IPS-18c (cell line): ENCODE data around the gene BCAS1.

Source experiments
- H3K4me3 ChIP-seq: 2 replicates; pipeline ENCODE4 v1.7.0; 2013; ENCODE audit warnings: low read depth, mild to moderate bottlenecking, low read length, moderate library complexity; ENCODE audit not compliant: insufficient read depth
- H3K9me3 ChIP-seq: one replicate; pipeline ENCODE4 v1.6.1; 2013; ENCODE audit warnings: mild to moderate bottlenecking, low read length, moderate library complexity; ENCODE audit not compliant: control insufficient read depth, insufficient read depth

The BCAS1 gene

DNA sequence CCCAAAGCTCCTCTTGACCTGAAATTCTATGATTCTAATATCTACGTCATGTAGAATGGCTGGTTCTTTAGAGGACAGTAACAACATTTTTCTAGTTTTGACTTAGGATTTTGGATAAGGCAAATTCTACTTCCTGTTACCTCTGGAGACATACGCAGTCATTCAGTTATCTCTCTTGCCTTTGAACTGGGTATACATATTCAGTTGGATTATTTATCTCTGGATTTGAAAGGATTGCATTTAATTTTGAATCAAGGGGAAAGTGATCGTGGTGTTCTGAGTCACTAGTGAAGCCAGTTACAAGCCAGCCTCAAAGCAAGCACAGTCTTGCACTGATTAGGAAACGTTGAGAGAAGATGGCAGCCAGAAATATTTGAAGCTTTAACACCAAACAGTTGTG, 35.3 kb upstream of the BCAS1 start:
- no peak overlapping the region for H3K4me3 ChIP-seq
- no peaks in the 10 kb centered on the region for H3K9me3 ChIP-seq

DNA sequence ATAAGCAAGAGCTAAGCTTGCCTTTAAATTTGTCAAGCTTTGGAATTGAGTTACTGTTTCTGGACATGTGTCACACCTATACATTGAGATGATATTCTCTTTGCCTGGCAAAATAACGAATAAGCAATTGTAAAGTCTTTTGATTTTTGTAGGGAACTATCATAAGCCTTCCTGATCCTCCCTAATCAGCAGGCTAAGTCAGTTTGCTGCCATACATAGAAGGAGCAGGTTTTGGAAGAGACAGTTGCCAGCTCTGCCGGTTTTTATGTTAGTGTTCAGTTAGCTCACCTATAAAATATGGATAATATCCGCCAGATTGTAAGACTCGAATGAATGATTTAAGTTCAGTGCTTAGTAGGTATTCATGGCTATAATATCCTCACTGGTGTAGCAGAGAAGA, 34.4 kb upstream of the BCAS1 start:
- H3K9me3 ChIP-seq = no peaks in the 10 kb centered on the region
- H3K4me3 ChIP-seq = no peak overlapping the region

DNA sequence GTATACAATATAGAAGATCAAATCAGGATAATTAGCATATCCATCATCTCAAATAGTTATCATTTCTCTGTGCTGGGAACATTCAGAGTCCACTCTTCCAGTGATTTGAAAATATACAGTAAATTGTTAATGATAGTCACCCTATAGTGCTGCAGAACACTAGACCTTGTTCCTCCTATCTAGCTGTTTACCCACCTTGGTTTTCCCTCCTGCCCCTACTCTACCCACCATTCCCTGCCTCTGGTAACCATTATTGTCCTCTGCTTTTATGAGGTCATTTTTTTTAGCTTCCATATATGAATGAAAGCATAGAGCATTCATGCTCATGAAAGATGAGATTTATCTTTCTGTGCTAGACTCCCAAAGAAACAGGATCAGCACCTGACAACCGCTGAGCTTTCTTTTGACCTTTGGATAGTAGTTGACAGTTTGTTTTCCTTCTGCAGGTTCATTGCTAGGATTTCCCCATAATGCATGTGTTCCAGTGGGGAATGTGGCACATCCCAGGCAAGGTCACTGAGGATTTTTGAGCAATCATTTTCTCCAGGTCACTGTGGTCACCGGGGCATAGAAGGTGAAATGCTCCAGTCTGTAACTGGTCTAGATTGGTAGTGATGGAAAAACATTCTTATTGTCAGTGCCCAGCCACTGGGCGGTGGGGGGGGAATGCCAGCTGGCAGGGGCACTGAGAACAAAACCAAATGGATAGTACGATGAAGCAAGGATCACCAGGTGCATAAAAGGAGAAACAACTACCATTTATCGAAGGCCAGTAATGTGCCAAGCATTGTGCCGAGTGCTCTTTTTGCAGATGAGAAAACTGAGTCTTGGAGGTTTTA, 33.6 kb upstream of the BCAS1 start:
- Histone ChIP-seq H3K4me3 (no peak overlapping the region), H3K9me3 (no peaks in the 10 kb centered on the region)

DNA sequence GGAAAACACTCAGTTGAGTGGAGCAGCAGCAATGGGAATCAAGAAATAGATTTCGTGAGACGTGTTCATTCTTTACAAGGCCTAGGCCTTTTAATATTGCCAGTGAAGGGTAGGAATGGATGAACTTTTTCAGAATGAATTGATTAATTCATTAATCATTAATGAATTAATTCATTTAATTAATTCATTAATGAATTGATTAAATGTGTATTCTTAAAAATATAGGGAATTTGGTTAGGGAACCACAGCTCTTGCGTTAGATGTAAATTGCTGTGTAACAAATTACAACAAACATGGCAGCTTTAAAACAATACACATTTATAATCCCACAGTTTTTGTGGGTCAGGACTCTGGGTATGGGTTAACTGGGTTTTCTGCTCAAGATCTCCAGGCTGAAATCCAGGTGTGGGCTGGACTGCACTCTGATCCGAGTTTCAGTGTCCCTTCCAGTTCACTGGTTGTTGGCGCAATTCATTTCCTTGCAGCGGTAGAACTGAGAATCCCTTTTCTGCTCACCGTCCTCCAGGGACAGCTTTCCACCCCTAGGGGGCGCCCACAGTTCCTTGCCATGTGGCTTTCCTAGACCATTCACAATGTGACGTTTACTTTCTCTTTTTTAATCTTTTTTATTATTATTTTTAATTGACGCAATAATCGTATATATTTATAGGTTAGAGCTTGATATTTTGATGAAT, 32.8 kb upstream of the BCAS1 start:
- Histone ChIP-seq H3K4me3 (no peak overlapping the region), H3K9me3 (no peaks in the 10 kb centered on the region)

DNA sequence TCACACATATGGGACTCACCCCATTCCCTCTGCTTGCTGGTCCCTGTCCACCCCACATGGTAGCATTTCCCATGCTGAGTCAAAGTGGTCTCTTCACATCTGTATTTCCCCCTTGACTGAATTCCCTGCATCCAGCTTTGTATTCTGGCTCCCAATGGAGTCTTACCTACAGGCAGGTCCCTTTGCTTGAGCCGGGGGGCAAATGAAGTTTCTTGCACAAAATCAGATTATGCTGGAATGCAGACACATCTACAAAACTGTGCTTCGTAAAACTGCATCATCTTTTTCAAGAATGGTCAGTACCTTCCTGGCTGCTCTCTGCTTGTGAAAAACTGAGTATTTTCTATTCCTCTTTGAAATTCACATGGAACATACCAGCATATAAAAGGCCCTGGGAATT, 32.1 kb upstream of the BCAS1 start:
- Histone ChIP-seq H3K4me3 (no peak overlapping the region), H3K9me3 (no peaks in the 10 kb centered on the region)

DNA sequence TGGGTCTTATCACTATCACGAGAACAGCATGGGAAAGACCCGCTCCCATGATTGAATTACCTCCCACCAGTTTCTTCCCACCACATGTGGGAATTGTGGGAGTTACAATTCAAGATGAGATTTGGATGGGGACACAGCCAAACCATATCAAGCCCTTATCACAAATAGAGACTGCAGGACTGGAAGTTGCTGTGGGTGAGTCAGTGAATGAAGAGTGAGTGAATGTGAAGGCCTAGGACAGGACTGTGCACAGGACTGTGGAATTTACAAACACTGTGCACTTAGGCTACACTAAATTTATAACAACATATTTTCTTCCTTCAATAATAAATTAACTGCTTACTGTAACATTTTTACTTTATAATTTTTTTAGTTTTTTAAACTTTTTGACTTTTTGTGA, 30.2 kb upstream of the BCAS1 start:
- H3K9me3 ChIP-seq = no peaks in the 10 kb centered on the region
- no peak overlapping the region for H3K4me3 ChIP-seq

DNA sequence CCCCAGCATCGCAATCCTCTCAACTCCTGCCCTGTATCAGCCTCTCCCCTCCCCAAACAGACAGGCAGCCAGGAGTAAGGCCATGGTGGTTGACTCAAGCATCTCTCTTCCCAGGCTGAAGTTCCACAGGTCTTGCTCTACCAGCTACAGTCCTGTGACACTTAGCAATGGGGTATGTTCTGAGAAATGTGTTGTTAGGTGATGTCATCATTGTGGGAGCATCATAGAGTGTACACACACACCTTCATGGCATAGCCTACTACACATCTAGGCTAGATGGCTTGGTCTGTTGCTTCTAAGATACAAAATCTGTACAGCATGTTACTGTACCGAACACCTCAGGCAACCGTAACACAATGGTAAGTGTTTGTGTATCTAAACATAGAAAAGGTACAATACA, 29.5 kb upstream of the BCAS1 start:
- H3K9me3 ChIP-seq = no peaks in the 10 kb centered on the region
- H3K4me3 ChIP-seq = no peak overlapping the region

DNA sequence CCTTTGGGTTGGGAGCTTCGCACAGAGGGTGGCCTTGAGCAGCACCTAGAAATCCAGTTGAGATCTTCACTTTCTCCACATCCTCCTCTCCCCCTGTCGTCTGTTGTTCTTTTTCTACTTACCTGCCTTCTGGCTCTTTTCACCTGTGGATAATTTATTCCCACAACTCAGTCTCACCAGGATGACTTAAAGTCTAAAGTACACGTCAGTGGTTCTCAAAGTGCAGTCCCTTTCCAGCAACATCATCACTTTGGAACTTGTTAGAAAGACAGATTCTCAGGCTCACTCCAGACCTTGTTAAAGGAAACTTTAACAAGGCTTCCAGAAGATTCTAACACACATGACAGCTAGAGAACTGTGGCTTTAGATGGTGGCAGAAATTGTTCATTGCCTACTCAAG, 27.7 kb upstream of the BCAS1 start:
- Histone ChIP-seq H3K4me3 (no peak overlapping the region), H3K9me3 (no peaks in the 10 kb centered on the region)

DNA sequence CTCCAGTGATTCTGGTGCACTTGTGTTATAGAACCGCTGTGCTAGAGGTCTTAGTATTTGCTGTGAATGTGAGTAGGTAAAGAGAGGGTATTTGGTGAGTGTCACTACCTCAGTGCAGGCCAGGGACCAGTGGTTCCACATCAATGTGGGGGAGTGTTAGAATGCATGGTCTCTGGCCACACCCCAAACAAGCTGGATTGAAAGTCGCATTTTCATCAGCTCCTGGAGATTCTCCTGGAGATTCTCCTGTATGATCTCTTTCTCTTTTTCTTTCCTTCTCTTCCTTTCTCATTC, 26.8 kb upstream of the BCAS1 start:
- H3K4me3 ChIP-seq = no peak overlapping the region
- no peaks in the 10 kb centered on the region for H3K9me3 ChIP-seq

DNA sequence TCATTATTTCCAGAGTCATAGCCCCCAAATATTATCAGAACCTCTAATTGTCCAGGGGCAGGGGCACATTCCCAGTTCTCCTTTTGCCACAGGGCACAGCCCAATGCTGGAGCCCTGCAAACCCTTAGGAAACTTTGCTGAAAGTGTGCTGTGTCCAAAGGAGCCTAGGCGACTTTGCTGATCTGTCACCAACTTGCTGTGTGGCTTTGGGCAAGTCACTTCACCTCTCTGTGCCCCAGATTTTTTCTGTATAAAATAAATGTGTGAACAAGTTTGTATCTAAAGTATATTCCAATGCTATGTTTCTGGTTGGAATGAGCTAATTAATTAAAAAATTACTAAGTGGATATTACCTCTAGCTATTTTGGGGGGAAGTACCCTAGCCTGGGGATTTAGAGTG, 25.4 kb upstream of the BCAS1 start:
- Histone ChIP-seq H3K9me3 (no peaks in the 10 kb centered on the region), H3K4me3 (no peak overlapping the region)

DNA sequence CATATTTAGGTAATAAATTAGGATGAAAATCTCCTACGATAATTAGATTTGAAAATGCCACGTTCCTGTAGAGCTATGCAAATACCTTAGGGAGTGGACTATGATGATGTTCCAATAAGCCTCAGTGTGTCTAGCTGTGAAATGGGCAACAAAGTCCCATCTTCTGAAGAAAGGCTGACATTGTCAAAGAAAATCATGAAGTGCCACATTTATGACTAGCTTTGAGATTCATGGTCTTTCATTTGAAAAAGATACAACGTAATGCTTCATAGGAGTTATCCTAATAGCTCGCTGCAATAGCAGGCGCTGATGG, 23.8 kb upstream of the BCAS1 start:
- Histone ChIP-seq H3K9me3 (no peaks in the 10 kb centered on the region), H3K4me3 (no peak overlapping the region)

DNA sequence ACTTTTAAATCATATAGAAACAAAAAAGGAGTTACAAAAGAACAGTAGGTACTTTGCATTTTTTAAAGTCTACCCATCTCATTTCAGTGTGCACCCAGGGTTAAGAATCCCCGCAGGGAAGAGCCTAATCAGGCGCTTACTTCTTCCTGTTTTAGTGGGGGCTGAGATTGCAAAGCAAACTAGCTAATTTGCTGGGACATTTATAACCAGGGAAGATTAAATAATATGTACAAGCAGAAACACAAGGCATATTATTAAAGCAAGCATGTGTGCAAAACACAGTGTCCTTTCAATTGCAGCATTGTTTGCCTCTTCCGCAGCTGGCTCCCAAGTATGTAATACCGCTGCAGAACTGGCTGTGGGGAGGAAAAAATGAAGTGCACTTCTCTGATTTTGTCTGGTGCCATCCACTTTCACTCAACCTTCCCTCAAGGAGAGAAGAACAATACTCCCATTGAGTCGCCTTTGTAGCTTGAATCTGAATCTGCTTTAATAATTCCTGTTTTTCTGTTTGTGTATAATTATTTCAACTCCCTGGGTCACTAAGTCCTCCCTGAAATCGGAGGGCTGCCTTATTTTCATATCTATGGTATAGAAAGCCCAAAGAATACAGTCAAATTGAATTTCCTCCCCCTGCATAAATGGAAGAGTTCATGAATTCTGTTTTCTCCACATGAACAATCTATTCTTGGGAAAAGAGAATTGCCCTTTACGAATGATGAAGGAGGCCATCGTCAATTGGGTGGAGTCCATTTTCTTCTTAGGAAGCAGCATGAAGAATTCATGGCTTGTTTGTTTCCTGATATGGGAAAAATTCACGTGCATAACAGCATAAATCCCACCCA, 23.3 kb upstream of the BCAS1 start:
- no peak overlapping the region for H3K4me3 ChIP-seq
- H3K9me3 ChIP-seq = no peaks in the 10 kb centered on the region

DNA sequence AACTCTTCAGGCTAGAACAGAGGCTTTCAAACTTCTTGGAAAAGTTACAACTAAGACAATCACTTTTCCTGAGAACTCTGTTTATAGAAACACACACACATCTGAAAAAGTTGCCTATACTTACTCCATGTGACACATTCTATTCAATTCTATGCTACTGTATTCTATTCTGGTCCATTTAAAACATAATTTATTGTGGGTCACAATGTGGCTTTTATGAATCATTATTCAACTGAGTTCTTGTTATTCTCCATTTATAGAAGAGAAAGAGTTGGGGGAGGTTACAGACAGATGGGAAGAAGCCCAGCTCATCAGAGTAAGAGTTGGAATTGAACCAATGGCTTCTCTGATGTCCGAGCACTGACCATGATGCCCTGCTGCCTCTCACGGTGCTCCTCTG, 21.6 kb upstream of the BCAS1 start:
- no peak overlapping the region for H3K4me3 ChIP-seq
- no peaks in the 10 kb centered on the region for H3K9me3 ChIP-seq

DNA sequence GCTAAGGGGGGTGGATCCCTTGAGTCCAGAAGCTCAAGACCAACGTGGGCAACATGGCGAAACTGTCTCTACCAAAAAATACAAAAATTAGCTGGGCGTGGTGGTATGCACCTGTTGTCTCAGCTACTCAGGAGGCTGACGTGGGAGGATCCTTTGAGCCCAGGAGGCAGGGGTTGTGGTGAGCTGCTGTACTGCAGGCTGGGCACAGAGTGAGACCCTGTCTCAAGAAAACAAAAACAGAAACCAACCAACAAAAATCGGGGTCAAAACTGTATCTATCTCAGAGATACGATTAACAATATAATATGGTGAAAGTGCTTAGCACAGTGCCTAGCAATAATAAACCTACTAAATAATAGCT, 20.7 kb upstream of the BCAS1 start:
- H3K9me3 ChIP-seq = no peaks in the 10 kb centered on the region
- H3K4me3 ChIP-seq = no peak overlapping the region

DNA sequence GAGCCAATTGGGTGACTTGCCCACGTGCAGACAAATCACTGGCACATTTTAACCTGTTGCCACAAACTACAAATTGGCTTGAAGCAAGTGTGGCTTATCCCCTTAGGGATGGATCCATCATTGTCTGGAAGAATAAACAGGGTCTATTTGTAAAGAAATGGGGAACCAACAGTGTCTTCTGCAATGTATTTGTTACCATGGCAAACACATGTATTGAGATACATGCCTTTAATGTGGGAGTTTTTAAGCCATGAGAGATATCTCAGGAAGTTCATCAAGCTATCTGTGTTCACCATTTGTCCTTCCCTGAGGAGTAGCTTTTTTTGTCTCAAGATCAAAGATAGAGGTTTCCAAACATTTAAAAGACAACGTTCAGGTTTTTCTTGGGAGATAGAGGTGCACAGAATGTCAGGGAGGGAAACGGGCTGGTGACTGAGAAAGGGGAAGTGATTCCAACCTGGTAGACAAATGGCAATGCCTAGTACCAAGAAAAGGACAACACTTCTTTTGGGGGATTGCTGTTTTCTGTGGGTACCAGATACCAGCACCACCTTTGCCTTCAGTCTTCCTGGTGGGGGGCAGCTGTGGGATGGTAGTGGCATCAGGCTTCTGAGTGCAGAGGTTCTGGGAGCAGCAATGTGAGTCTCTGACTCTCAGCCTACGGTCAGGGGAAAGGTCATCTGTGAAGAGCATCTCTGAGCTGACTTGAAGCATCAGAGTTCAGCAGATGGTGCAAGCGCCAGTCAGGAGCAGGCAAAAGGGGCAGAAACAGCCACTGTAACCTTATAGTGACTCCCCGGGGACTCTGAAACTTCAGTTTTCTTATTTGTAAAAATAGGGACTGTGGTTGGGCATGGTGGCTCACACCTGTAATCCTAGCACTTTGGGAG, 20.1 kb upstream of the BCAS1 start:
- H3K4me3 ChIP-seq = no peak overlapping the region
- H3K9me3 ChIP-seq = no peaks in the 10 kb centered on the region

DNA sequence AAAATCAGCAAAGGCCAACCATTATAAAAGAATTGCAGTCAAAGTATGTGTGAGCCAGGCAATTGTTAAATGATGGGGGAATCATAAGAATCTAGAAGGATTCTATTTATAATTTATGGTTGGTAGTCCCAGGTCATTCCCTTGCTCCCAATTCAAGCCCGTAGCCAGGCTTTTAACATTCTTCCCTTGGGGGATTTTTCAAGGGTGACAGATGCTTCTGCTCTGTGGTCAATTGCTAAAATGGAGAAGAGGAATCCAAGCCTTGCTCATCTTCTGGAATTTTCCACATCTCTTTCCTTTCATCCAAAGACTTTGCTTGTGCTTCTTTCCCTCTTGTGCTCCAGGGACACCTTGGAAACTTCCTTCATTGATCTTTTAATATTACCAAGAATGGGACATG, 18.0 kb upstream of the BCAS1 start:
- Histone ChIP-seq H3K9me3 (no peaks in the 10 kb centered on the region), H3K4me3 (no peak overlapping the region)

DNA sequence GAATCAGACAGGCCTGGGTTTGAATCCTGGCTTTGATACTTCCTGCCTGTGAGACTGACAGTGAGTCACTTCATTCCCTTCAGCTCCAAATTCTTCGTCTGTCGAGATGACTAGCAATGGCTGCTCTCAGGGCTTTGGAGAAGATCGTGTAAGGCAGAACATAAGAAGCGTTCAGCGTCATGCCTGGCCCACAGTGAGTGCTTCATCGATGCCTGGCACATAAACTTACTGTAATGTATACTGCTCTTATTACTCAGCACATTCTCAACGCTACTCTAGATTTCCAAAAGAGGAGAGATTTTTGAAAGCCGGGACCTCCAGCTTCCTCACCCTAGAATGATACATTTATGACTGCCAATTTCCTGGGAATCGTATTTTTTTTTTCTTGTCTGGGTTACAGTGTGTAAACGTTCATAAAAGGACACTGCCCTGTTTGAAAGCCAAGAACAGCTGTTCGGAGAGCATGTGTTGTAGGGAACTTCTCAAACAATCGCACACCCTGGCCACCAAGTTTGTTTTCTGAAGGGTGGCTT, 16.2 kb upstream of the BCAS1 start:
- Histone ChIP-seq H3K9me3 (no peaks in the 10 kb centered on the region), H3K4me3 (no peak overlapping the region)
